Panc1 (cell line): Measurements from ENCODE around the gene ALDH4A1. TPM values are rescaled to one million over a fixed set of nuclear protein-coding genes. Genes with fewer than 3 reads are reported as not detected.
"Not testable (repeated sequence)": the region's sequence is repeated elsewhere in the genome, so short reads cannot be mapped to it uniquely, and the experiment has no call there.

Experiments
- ATAC-seq: fragments of 200-7000 bp; cut with Tn5 transposase; 2 replicates; pipeline ENCODE4 v1.9.1; 2020; ENCODE audit warnings: mild to moderate bottlenecking, moderate library complexity
- BruUV-seq: library from RNA; stranded (reverse); fragments of 400-500 nt; replicated peaks from 2 replicates; lab custom pipeline; 2021; lab: Mats Ljungman, UMichigan
- CTCF ChIA-PET: fragments of 300-600 bp; sonication (Branson Sonifier 250); formaldehyde crosslinking; loops from one replicate; lab custom pipeline; 2022; ENCODE audit warnings: antibody characterized with exemption; lab: Charles Lee
- POLR2A ChIA-PET: fragments of 300-600 bp; sonication (Branson Sonifier 250); formaldehyde crosslinking; loops from one replicate; lab custom pipeline; 2022; ENCODE audit warnings: antibody characterized with exemption; lab: Charles Lee
- DNase-seq: peaks from one replicate; pipeline ENCODE4 v3.0.0-alpha.2; 2010; ENCODE audit warnings: low read depth, low spot score
- H3K27ac ChIP-seq: 2 replicates; pipeline ENCODE4 v1.5.1; 2011; ENCODE audit warnings: mild to moderate bottlenecking, low read length, inconsistent platforms
- H3K27me3 ChIP-seq: fragments of 200-500 bp; sonication (Bioruptor generic); 2 replicates; pipeline ENCODE4 v1.6.0; 2014; ENCODE audit warnings: low read length, inconsistent platforms; ENCODE audit not compliant: control insufficient read depth, insufficient read depth
- H3K36me3 ChIP-seq: fragments of 200-500 bp; sonication (Bioruptor generic); 2 replicates; pipeline ENCODE4 v1.5.1; 2014; ENCODE audit warnings: inconsistent platforms, mild to moderate bottlenecking, low read length, moderate library complexity; ENCODE audit not compliant: control insufficient read depth, insufficient read depth
- H3K4me1 ChIP-seq: 2 replicates; pipeline ENCODE4 v1.5.1; 2011; ENCODE audit warnings: inconsistent platforms, mild to moderate bottlenecking, low read length, moderate library complexity; ENCODE audit not compliant: control insufficient read depth, insufficient read depth
- H3K4me3 ChIP-seq, 2 experiments: 2 replicates each; pipeline ENCODE4 v1.5.1; 2011 to 2012; ENCODE audit warnings: low read depth in 2 of 2, low read length in 2 of 2, mild to moderate bottlenecking in 2 of 2, inconsistent platforms in 1 of 2, moderate library complexity in 1 of 2
- H3K9me3 ChIP-seq: fragments of 200-500 bp; sonication (Bioruptor generic); 2 replicates; pipeline ENCODE4 v1.5.1; 2014; ENCODE audit warnings: low read depth, mild to moderate bottlenecking, inconsistent platforms, low read length, moderate library complexity; ENCODE audit not compliant: control insufficient read depth, insufficient read depth
- CTCF ChIP-seq: fragments of 450-650 bp; IDR thresholded peaks from 2 replicates; pipeline ENCODE4 v1.5.1; 2017; ENCODE audit warnings: mild to moderate bottlenecking
- POLR2AphosphoS5 ChIP-seq: IDR thresholded peaks from 2 replicates; pipeline ENCODE4 v1.6.1; 2012; ENCODE audit warnings: mild to moderate bottlenecking, low read depth, low read length, moderate library complexity
- REST ChIP-seq, 2 experiments: IDR thresholded peaks; 2 replicates each; pipeline ENCODE4 v1.6.1; 2011 to 2012; ENCODE audit warnings: low read depth in 2 of 2, control low read depth in 1 of 2, low read length in 1 of 2, mild to moderate bottlenecking in 1 of 2, moderate library complexity in 1 of 2; ENCODE audit not compliant: insufficient read depth in 1 of 2
- SIN3A ChIP-seq: IDR thresholded peaks from 2 replicates; pipeline ENCODE4 v1.6.1; 2012; ENCODE audit warnings: low read depth, mild to moderate bottlenecking, low read length, moderate library complexity, borderline replicate concordance; ENCODE audit not compliant: insufficient read depth
- TCF7L2 ChIP-seq: IDR thresholded peaks from 2 replicates; pipeline ENCODE4 v1.6.1; 2011; ENCODE audit warnings: mild to moderate bottlenecking, low read depth, low read length, inconsistent platforms
- in situ Hi-C: cut with HindIII; loops from 2 replicates; pipeline ENCODE4 v1.10.0; 2016; ENCODE audit warnings: low sequenced_read_pairs, low pct_unique_long_range_greater_than_20kb
- intact Hi-C: fragments of 100-400 bp; cut with micrococcal nuclease; formaldehyde crosslinking; loops from one replicate; pipeline ENCODE4 v1.10.0; 2022; ENCODE audit not compliant: unreplicated experiment
- total RNA-seq: library from RNA; stranded (reverse); gene quantifications from one replicate; pipeline ENCODE4 v1.2.1, GENCODE V29; 2021; ENCODE audit not compliant: unreplicated experiment

The ALDH4A1 gene
- total RNA-seq, 1 experiment from 2014 or later: 21.7 TPM

DNA sequence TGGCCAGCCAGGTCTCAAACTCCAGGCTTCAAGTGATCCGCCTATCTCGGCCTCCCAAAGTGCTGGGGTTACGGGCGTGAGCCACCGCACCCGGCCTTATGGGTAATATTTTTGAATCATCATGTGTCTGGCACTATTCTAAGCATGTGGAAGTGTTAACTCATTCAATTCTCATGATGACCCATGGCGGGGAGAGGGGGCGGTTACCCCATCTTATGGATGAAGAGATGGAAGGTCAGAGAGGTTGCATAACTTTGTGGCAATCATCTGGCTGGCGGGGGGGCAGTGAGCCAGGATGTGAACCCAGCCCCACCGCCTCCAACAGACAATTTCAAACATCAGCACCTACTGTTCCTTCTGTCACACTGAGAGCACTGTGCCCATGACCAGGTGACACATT lies 31.4 kb downstream of the ALDH4A1 start:
- Histone ChIP-seq H3K9me3 (no peaks in the 10 kb centered on the region), H3K36me3 (no peaks in the 10 kb centered on the region), H3K27me3 (no peaks in the 10 kb centered on the region), H3K4me3 (no peak overlapping the region), H3K27ac (no peak overlapping the region), H3K4me1 (no peaks in the 10 kb centered on the region)
- POLR2A ChIA-PET: no interaction called here
- CTCF ChIA-PET: no interaction called here
- BruUV-seq: no TSS peak
- DNase-seq (no peak), ATAC-seq (no peak)
- in situ Hi-C loops (no loop called here), intact Hi-C loops (no loop called here)
- no peak for TF ChIP-seq CTCF
- TF ChIP-seq REST (IDR thresholded peaks at IDR 0.05; ENCODE audit: insufficient read depth in 1 of 2, low read depth in 2 of 2, low read length in 1 of 2): no peak
- TF ChIP-seq SIN3A: no peak
- TF ChIP-seq POLR2AphosphoS5: no peak
- no peak for TF ChIP-seq TCF7L2

DNA sequence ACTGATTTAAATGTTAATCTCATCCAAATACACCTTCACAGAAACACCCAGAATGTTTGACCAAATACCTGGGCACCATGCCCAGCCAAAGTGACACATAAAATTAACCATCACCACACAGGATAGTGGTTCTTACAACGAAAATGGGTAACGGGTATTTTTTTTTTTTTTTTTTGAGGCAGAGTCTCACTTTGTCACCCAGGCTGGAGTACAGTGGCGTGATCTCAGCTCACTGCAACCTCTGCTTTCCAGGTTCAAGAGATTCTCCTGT lies 31.8 kb downstream of the ALDH4A1 start:
- H3K4me3 ChIP-seq, DNase-seq, H3K36me3 ChIP-seq, BruUV-seq, H3K27ac ChIP-seq, POLR2A ChIA-PET, ATAC-seq, in situ Hi-C loops, intact Hi-C loops, H3K4me1 ChIP-seq, H3K9me3 ChIP-seq, H3K27me3 ChIP-seq: not testable (repeated sequence)
- CTCF ChIA-PET: interaction anchor here (0.7 kb wide), 1 partner anchor 51 kb away, joined by 3 read pairs; no protein-coding TSS in a partner anchor

DNA sequence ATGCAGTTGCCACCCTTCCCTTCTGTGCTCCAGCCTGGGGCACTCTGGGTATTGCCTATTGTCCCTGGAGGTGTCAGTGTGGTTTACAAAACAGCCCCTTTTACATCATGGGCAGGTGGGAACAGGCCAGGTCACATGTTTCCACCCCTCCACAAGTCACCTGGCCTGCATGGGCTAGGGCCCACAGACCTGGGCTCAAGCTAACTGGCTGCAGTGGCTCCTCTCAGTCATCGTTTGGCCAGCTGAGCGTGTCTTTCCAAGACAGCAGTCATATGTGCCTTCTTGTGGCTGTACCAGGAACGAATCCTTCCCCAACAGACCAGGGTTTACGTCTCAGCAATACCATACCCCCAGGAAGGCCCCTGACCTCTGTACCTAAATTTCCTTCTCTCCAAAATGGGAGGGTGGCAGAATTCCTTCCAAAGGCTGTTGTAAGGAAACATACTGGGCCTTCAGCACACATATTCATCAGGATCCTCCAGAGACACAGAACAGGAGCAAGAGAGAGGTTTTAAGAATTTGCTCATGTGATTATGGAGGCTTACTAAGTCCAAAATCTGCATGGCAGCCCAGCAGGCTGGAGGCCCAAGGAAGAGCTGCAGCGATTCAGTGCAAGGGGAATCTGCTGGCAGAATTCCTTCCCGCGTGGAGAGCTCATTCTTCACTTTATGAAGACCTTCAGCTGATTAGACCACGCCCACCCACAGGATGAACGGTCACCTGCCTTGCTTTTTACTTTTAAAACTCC lies 32.3 kb downstream of the ALDH4A1 start:
- no TSS peak for BruUV-seq
- Histone ChIP-seq H3K4me1 (no peaks in the 10 kb centered on the region), H3K27me3 (no peaks in the 10 kb centered on the region), H3K27ac (no peak overlapping the region), H3K9me3 (no peaks in the 10 kb centered on the region), H3K4me3 (no peak overlapping the region), H3K36me3 (no peaks in the 10 kb centered on the region)
- DNase-seq: no peak
- in situ Hi-C loops: no loop called here
- TF ChIP-seq POLR2AphosphoS5: no peak
- TF ChIP-seq REST (IDR thresholded peaks at IDR 0.05; ENCODE audit: insufficient read depth in 1 of 2, low read depth in 2 of 2, low read length in 1 of 2): no peak
- TF ChIP-seq SIN3A: no peak
- no peak for TF ChIP-seq CTCF
- TF ChIP-seq TCF7L2: no peak
- ATAC-seq: no peak; the same call in 1 of the 2 replicates
- intact Hi-C loops: no loop called here
- ChIA-PET POLR2A (no interaction called here), CTCF (interaction anchor here (0.7 kb wide), 1 partner anchor 51 kb away, joined by 3 read pairs; no protein-coding TSS in a partner anchor)
